GM12874 (cell line): ENCODE measurements around the gene POLR1A.

Experiments
- CTCF ChIP-seq: IDR thresholded peaks from 2 replicates; pipeline ENCODE4 v1.5.1; 2011; ENCODE audit warnings: low read depth, mild to moderate bottlenecking, control low read depth, low read length, moderate library complexity; ENCODE audit not compliant: insufficient read depth

The POLR1A gene

GRCh38 chr2:86105252-86105968 lies at the start of gene POLR1A:
Gene POLR1A, minus strand, starts transcription at chr2:86105886. Its CDS starts 110 bp downstream, at chr2:86105776.
- TF ChIP-seq CTCF: no peak

- no peak for TF ChIP-seq CTCF
Observed at GRCh38 chr2:86150502-86150901, 44.8 kb upstream of the POLR1A start.

- no peak for TF ChIP-seq CTCF
Observed at GRCh38 chr2:86147793-86148192, 42.1 kb upstream of the POLR1A start.

GRCh38 chr2:86143926-86144685 lies 38.4 kb upstream of the POLR1A start:
- TF ChIP-seq CTCF: no peak

GRCh38 chr2:86143307-86143706 lies 37.6 kb upstream of the POLR1A start:
- no peak for TF ChIP-seq CTCF

GRCh38 chr2:86142436-86143257 lies 37.0 kb upstream of the POLR1A start:
- TF ChIP-seq CTCF: no peak

- TF ChIP-seq CTCF: no peak
Observed at GRCh38 chr2:86140969-86141392, 35.3 kb upstream of the POLR1A start.
